ENCODE measurements around the gene ROPN1B.
A peak's percentile ranks its signal among the peaks of the same experiment; 100 is the strongest.
"Not testable (repeated sequence)": the region's sequence is repeated elsewhere in the genome, so short reads cannot be mapped to it uniquely, and the experiment has no call there.

The ROPN1B gene

DNA sequence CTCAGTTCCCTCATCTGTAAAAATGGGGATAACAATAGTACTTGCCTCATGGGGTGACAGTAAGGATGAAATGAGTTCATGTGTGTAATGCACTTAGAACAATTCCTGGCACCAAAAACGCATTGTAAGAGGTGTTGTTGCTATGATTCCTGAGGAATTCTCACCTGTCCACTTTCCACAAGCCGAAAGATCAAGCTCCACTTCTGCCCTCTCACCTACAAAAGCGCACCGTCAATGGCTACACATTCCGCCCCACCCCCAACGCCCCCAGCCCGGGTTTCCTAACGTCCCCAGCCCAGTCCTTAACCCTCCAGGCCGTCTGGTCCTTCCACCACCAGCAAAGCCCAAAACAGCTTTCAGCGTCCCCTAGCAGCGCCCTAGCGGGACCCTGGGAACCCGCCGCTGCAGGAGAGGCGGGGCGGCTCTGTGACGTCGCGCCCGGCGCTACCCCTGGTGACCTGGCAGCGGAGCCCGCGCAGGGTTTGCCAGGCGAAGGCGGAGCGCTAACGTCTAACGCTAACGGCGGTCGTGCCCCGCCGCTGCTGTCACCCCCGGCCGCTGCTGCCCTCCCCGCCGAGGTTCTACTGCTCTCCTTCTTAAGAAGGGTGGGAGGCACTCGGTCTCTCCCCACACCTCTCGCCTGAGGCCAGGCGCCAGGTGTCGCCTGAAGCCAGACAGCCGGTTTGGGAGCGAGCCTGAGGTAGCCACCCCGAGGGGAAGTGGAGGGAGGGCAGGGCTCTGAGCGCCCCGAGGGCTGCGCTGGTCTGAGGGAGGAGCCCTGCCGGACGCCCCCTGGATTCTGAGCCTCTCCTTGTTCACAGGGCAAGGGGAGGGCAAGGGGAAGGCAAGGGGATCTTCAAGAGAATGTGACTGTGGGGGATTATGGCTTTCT is at the start of gene ROPN1B:
TSS of gene ROPN1B (plus strand) at position 478 of the 892 bp plus-strand sequence. CDS start 2,877 bp downstream, outside the sequence.
- DNase-seq, result not testable (repeated sequence)

DNA sequence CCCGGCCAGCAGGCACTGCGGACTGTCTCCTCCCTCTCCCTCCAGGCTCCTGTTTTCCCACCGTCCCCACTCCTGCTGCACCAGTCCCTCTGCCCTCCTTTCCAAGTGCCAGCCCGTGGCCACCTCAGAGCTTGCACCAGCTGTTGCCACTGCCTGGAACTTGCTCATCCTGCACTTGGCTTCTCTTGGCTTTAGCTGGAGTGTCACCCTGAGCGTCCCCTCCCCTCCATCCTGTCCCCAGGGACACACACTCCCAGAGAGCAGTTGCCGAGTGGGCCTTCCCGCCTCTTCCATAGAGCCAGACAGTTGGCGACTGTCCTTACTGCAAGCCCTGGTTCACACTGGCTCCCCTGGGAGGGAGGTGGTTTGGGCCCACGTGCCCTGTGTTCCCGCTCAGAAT is 48.8 kb upstream of the ROPN1B start:
- DNase-seq, result not testable (repeated sequence)

DNA sequence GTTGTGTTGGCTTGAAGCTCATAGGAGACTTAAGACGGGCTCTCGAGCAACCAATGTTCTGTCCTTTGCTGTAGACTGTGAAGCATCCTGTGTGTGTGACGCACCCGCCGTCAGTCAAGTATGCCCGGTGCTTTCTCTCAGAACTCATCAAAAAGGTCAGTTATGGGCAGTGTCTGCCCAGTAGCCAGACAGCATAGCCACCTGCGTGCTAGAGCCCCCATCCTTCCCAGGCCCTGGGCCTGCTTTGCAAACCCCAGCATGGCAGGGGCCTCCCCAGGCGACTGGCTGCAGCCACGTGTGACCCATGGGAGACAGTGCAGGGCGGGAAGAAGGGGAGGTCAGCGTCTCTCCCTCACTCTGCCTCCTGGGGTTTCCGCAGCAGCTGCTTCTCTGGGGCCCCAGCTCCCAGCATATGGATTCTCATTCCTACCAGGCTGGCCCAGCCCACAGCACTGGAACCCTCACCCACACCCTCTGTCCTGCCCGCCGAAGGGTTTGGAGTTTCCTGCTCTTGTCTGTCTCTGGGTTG is 48.2 kb upstream of the ROPN1B start:
- DNase-seq, result not testable (repeated sequence)

DNA sequence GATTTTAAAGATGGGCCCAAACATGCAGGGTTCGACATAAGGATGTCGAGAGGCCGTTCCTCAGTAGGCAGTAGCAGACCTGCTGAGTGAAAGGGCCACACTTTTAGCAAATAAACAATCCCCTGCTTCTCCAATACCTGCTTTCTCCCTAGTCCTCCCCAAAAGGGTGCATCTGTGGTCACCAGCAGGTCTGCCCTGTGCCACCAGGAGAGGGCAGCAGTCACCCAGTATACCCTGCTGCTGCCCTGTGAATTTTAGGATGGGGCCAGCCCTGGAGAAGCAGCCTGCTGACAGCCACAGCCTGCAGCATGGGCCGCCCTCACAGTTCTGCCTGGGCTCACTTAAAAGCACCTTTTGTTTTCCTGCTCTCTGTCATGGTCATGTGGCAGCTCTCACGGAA is 47.3 kb upstream of the ROPN1B start:
- DNase-seq, result peak; percentile 49

GRCh38 chr3:125923324-125924115 is 45.5 kb upstream of the ROPN1B start:
- DNase-seq, result not testable (repeated sequence)

GRCh38 chr3:125924276-125924675 is 44.7 kb upstream of the ROPN1B start:
- DNase-seq, result not testable (repeated sequence)

DNA sequence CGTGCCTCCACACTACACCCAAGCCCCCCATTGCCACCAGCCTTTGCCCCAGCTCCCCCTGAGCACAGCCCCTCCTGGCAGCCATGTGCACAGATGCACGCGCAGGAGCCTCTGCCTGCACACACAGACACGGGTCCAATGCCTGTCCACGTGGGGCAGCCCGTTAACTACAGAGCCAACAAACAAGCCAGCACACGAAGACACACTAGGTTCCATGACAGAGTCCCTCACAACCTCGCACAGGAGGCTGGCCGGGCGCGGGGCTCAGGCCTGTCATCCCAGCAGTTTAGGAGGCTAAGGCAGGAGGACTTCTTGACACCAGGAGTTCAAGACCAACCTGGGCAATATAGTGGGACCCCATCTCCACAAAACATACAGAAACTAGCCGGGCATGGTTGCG is 43.3 kb upstream of the ROPN1B start:
- DNase-seq, result not testable (repeated sequence)

- DNase-seq, result peak; percentile 50
These were observed 40.0 kb upstream of the ROPN1B start for GRCh38 chr3:125928771-125929545.

DNA sequence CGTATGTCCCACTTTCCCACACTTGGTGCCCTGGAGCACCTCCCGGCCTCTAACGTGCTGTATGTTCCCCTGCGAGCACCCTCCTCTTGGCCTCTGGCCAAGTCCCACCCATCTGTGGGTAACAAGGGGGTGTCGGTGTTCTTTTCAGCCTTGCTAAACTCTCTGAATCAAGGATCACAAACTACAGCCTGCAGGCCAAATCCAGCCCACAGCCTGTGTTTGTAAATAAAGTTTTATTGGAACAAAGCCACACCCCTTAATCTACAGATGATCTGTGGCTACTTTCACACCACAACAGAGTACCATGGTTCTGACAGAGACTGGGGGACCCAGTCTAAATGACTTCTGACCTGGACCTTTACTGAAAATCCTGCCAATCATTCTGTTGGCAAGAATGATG is 39.2 kb upstream of the ROPN1B start:
- not testable (repeated sequence) for DNase-seq

DNA sequence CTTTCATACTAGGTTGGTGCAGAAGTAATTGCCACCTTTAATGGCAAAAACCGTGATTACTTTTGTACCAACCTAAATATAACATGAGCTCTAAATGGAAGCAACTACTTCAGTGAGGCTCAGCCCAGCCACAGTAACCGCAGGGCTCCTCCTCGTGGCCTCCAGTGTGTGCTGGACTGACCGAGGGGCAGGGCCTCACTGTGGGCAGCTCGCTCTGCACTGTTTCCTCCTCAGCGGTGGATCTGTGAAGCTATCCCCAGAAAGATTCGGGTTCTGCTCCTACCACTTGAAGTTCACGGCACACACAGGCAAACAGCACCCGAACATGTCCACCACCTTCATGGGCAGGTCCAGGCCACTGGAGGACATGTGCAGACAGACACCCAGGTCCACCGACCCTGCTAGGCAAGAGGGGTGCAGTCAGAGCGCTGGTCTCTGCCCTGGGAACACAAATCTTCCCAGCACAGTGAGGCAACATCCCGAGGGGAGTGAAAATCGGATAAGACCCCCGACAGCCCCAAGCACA is 37.6 kb upstream of the ROPN1B start:
- DNase-seq, result not testable (repeated sequence)

- DNase-seq, result not testable (repeated sequence)
These were observed 35.4 kb upstream of the ROPN1B start for GRCh38 chr3:125933397-125934173.

DNA sequence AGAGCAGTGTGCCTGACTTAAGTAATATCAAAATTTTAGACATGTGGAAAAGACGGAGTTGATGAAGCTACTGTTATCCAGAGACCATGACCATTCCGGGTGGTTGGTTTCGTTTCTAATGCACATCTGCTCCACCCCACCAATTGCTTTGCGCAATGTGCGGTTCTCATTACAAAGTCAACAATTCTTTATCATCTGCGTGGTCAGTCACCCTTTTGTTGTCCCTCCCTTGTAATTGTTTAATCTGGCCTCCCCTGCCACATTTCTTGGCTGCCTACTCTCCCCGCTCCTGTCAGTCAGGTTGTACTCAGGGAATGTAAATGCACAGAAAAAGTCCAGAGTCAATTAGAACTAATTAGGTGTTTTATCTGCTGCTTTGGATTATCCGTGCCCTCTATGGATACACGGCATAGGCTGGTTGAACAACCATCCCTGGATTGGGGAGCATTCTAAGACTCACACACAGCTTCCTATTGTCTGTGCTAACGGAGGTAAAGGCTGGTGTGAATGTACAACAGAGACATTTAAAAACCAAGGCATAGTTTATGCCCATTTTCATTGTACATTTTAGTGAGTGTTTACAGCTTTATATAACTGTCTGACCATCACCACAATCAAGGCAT is 33.6 kb upstream of the ROPN1B start:
- not testable (repeated sequence) for DNase-seq

DNA sequence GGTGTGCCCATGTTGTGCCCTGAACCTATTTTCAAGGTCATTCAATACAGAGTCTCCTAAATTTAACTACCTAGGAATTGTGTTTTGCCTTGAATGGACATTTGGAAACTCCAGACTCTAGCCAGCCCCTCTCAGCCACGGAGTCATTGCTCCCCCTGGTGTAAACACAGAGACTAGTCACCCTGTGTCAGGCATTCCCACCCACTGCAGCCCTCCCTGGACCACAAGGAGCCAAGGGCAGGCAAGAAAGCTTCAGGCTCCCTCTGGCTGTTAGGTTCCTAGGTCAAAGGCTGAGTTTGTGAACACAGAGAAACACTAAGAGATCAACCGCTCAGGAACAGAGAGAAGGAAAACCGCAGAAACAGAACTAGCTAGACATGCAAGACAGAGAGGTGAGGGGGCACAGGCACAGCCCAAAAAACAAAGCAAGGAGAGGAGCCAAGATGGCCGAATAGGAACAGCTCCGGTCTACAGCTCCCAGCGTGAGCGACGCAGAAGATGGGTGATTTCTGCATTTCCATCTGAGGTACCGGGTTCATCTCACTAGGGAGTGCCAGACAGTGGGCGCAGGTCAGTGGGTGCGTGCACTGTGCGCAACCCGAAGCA is 32.7 kb upstream of the ROPN1B start:
- not testable (repeated sequence) for DNase-seq

DNA sequence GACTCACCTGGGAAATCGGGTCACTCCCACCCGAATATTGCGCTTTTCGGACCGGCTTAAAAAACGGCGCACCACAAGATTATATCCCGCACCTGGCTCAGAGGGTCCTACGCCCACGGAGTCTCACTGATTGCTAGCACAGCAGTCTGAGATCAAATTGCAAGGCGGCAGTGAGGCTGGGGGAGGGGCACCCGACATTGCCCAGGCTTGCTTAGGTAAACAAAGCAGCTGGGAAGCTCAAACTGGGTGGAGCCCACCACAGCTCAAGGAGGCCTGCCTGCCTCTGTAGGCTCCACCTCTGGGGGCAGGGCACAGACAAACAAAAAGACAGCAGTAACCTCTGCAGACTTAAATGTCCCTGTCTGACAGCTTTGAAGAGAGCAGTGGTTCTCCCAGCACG is 32.1 kb upstream of the ROPN1B start:
- DNase-seq, result not testable (repeated sequence)

DNA sequence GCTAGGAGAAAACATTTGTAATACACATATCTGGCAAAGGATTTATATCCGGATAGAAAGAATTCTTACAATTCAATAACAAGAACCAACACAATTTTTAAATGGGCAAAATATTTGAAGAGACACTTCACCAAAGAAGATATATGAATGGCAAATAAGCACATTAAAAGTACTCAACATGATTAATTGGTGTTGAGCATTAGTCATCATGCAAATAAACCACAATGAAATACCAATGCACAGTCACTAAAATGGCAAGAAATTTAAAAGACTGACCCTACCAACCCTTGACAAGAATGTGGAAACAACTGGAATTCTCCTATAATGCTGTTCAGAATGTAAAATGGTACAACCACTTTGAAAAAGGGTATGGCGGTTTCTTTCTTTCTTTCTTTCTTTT is 21.2 kb upstream of the ROPN1B start:
- not testable (repeated sequence) for DNase-seq

DNA sequence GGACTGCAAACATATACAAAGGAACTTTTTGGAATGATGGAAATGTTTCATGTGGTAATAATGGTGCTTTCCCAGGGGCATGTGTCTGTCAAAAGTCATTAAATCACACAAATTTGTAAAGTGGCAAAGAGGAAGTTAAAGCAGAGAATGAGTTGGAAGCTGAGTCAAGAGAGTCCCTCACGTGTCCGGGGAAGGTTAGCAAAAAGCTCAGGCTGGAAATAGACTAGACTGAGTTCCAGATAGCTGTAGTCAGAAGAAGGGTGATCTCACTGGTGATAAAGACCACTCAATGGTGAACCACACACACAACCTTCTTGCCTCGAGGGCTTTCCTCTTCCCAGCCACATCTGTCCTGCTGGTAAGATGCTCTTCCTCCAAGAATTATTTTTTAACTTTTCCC is 20.1 kb upstream of the ROPN1B start:
- DNase-seq, result peak; percentile 68

- DNase-seq, result not testable (repeated sequence)
These were observed 17.8 kb upstream of the ROPN1B start for GRCh38 chr3:125951176-125951575.

DNA sequence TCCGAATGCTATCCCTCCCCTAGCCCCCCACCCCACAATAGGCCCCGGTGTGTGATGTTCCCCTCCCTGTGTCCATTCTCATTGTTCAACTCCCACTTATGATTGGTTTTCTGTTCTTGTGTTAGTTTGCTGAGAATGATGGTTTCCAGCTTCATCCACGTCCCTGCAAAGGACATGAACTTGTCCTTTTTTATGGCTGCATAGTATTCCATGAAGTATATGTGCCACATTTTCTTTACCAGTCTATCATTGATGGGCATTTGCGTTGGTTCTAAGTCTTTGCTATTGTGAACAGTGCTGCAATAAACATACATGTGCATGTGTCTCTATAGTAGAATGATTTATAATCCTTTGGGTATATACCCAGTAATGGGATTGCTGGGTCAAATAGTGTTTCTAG is 12.0 kb upstream of the ROPN1B start:
- not testable (repeated sequence) for DNase-seq

DNA sequence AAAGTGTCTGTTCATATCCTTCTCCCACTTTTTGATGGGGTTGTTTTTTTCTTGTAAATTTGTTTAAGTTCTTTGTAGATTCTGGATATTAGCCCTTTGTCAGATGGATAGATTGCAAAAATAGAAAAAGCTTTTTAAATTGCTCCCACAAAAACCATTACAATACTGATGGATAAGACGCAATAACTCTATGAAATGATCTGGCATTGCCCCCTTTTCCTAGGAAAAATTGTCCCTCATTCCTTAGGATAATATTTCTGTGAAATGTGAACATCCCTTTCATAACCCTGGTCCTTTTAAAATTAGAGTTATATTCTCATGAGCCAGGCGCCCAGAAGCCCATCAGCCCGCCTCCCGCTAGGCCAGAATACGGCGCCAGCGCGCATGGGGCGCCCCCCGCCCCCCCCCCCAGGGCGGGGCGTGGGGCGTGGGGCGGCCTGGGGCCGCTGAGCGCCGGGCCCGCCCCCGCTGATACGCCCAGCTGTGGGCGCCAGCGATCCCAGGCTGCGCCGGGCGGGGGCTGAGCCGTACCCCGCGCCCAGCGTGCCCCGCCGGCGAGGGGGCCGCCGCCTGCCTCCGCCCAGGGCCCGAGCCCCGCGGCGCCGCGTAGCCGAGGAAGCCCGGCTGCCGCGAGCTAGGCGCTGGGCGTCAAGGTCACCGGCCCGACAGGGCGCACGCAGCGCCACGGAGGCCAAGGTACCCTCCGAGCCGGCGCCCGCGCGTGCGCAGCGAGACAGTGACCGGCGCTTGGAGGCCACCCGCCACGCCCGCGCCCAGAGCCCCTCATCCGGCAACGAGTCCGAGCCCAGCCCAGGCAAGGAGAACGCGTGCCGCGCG is 11.1 kb upstream of the ROPN1B start:
- DNase-seq, result no peak
